Spleen (tissue), 11 donors: ENCODE data around the gene CCNA2. TPM values are rescaled to one million over a fixed set of nuclear protein-coding genes. Genes with fewer than 3 reads are reported as not detected.
A peak's percentile ranks its signal among the peaks of the same experiment; 100 is the strongest.

Experiments used
- DNase-seq: peaks from one replicate; pipeline ENCODE4 v3.0.0-alpha.2; 2020
- H3K27ac ChIP-seq, 8 donors: fragments of 200-600 bp; sonication (generic) in 7 of 8; 1 replicate in 4 of 8; 2 replicates in 4 of 8; pipeline versions ENCODE4 v1.5.0 to v1.8.0; 2016 to 2021; ENCODE audit warnings: inconsistent platforms in 4 of 8, mild to moderate bottlenecking in 4 of 8, moderate library complexity in 1 of 8
- H3K27me3 ChIP-seq, 7 donors: fragments of 200-600 bp; sonication (generic) in 6 of 7; replicated peaks in 1 of 7; 1 replicate in 4 of 7; 2 replicates in 3 of 7; pipeline versions ENCODE4 v1.5.0 to v1.8.0; 2016 to 2021; ENCODE audit warnings: inconsistent platforms in 3 of 7, mild to moderate bottlenecking in 1 of 7
- H3K36me3 ChIP-seq, 6 donors: fragments of 200-600 bp; sonication (generic) in 5 of 6; 1 replicate in 4 of 6; 2 replicates in 2 of 6; pipeline versions ENCODE4 v1.5.0 to v1.8.0; 2016 to 2021; ENCODE audit warnings: inconsistent platforms in 2 of 6
- H3K4me1 ChIP-seq, 6 donors: fragments of 200-600 bp; sonication (generic) in 5 of 6; 1 replicate in 3 of 6; 2 replicates in 3 of 6; pipeline versions ENCODE4 v1.5.0 to v1.8.0; 2016 to 2021; ENCODE audit warnings: inconsistent platforms in 3 of 6
- H3K4me3 ChIP-seq, 8 donors: fragments of 200-600 bp; sonication (generic) in 7 of 8; 1 replicate in 4 of 8; 2 replicates in 4 of 8; pipeline versions ENCODE4 v1.5.0 to v1.8.0; 2016 to 2021; ENCODE audit warnings: inconsistent platforms in 4 of 8, mild to moderate bottlenecking in 4 of 8, moderate library complexity in 2 of 8
- H3K9me3 ChIP-seq, 8 donors: fragments of 200-600 bp; sonication (generic) in 7 of 8; 1 replicate in 4 of 8; 2 replicates in 4 of 8; pipeline versions ENCODE4 v1.5.0 to v1.8.0; 2016 to 2021; ENCODE audit warnings: inconsistent platforms in 4 of 8
- CTCF ChIP-seq, 11 experiments: fragments of 200-600 bp in 7 of 11; fragments of 450-650 bp in 4 of 11; sonication (generic) in 4 of 11; IDR thresholded peaks in 8 of 11; conservative IDR thresholded peaks in 3 of 11; 1 replicate in 7 of 11; 2 replicates in 4 of 11; pipeline versions ENCODE4 v1.4.0 to v1.8.0; 2016 to 2021; ENCODE audit warnings: antibody characterized with exemption in 11 of 11, inconsistent platforms in 4 of 11, mild to moderate bottlenecking in 1 of 11
- POLR2A ChIP-seq, 3 donors: fragments of 450-650 bp; IDR thresholded peaks; one replicate each; pipeline ENCODE4 v1.5.1; 2017; ENCODE audit warnings: antibody characterized with exemption in 3 of 3, mild to moderate bottlenecking in 1 of 3
- POLR2AphosphoS5 ChIP-seq, 3 donors: sonication (generic); formaldehyde crosslinking; IDR thresholded peaks; one replicate each; pipeline ENCODE4 v1.5.1; 2017; ENCODE audit warnings: antibody characterized with exemption in 3 of 3
- WGBS, 5 donors: extraction: QIAGEN DNeasy Blood & Tissue Kit in 3 of 5; methylation state at CpG; one replicate each; pipeline versions ENCODE4 v1.1.5 to v1.1.7; 2013 to 2018; 5-methylcytosine and 5-hydroxymethylcytosine counted together
- intact Hi-C: fragments of 100-400 bp; cut with DNase I; formaldehyde crosslinking; loops from one replicate; pipeline ENCODE4 v1.15.0; 2023; ENCODE audit warnings: low total_unique reads
- polyA plus RNA-seq, 3 donors: library from polyadenylated mRNA; stranded (reverse); fragments of 200-250 nt; gene quantifications; one replicate each; pipeline ENCODE4 v1.2.1, GENCODE V29; 2013
- total RNA-seq, 7 donors: library from RNA; depleted of rRNA in 3 of 7; stranded (reverse); fragments of >200 nt in 3 of 7; fragmentation: NEBNext Ultra II Directional in 4 of 7; extraction: Animal tissue kit (Norgen Biotek cat#: 25700) in 4 of 7; gene quantifications; one replicate each; pipeline versions ENCODE4 v1.1.0 to v1.2.1, GENCODE V29; 2016 to 2021
- donor health status: healthy with polysubstance abuse.
- donor health status: DM: no; HTN: no; CAD: no; lungs with moderate emphysema.
- donor health status: DM: no; HTN: no; CAD: no.
- donor health status: Bipolar disorder and iron deficiency.
- donor health status: healthy.
- donor health status: DM: no; HTN: no; CAD: no.
- donor health status: DM: yes; HTN: yes; CAD: no.

CCNA2 gene
- total and polyA plus RNA-seq, 10 donors, result 2.1 to 10.9 (median 5.9) TPM

DNA sequence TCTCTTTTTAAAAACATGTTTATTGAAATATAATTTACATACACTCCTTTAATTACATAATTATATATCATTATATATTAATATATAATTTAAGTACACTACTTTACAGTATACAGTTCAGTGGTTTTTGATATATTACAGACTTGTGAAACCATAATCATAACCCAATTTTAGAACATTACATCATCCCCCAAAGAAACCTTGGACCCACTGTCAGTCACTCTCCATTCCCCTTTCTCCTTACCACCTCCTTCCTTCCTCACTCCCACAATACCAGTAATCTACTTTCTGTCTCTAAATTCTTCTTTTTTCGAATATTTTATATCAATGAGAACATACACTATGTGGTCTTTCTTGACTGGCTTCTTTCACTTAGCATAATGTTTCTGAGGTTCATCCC, 40.5 kb downstream of the CCNA2 start:
- peaks cover 0 to 12% (median 6%) of the 10 kb centered on the region in 8 donors for H3K9me3 ChIP-seq
- no peak for DNase-seq
- H3K27me3 ChIP-seq, result peaks cover 0 to 20% (median 0%) of the 10 kb centered on the region in 7 donors
- no peak for TF ChIP-seq POLR2AphosphoS5 (IDR thresholded peaks at IDR 0.05)
- no peak for TF ChIP-seq POLR2A (IDR thresholded peaks at IDR 0.05)
- TF ChIP-seq CTCF (IDR thresholded peaks at IDR 0.05 in 8 of 11, conservative IDR thresholded peaks at IDR 0.05 in 3 of 11), result no peak
- WGBS, 5 donors, result 70 to 85% (median 79%) methylated on average over 1 of the region's 1 CpG
- no peak overlapping the region for H3K4me3 ChIP-seq
- intact Hi-C loops, result no loop called here
- no peaks in the 10 kb centered on the region for H3K4me1 ChIP-seq
- no peaks in the 10 kb centered on the region for H3K36me3 ChIP-seq
- H3K27ac ChIP-seq, result no peak overlapping the region

GRCh38 chr4:121778991-121779628, 44.6 kb downstream of the CCNA2 start:
- DNase-seq, result no peak
- 75 to 81% (median 80%) methylated on average over 8 of the region's 8 CpGs for WGBS, 5 donors
- Histone ChIP-seq H3K27me3 (no peaks in the 10 kb centered on the region), H3K9me3 (peaks cover 0 to 4% (median under 1%) of the 10 kb centered on the region in 8 donors), H3K4me1 (no peaks in the 10 kb centered on the region), H3K4me3 (no peak overlapping the region), H3K27ac (no peak overlapping the region), H3K36me3 (no peaks in the 10 kb centered on the region)
- intact Hi-C loops, result no loop called here
- TF ChIP-seq POLR2AphosphoS5 (IDR thresholded peaks at IDR 0.05) (peak in 1 of 3 donors; percentile 37), POLR2A (IDR thresholded peaks at IDR 0.05) (no peak)

DNA sequence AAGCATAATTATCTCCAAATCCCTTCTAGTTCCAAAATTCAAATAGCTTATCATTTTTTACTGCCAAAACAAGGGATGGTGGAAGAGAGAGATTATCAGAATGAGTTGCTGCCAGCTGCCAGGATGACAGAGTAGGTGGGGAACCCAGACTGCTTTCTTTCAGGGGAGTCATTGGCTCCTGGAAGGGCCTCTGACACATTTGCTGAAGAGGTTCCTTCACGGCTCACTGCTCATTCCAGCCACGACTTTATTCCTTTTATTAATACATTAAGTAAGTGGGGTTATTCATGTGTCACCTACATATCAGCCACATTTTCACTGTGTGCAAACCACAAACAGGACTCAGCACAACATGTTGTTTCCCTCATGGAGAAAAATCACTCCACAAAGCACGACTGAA, 46.1 kb downstream of the CCNA2 start:
- Histone ChIP-seq H3K27ac (no peak overlapping the region), H3K4me1 (no peaks in the 10 kb centered on the region), H3K36me3 (no peaks in the 10 kb centered on the region), H3K4me3 (no peak overlapping the region), H3K27me3 (no peaks in the 10 kb centered on the region), H3K9me3 (no peaks in the 10 kb centered on the region)
- TF ChIP-seq POLR2A (IDR thresholded peaks at IDR 0.05) (no peak), POLR2AphosphoS5 (IDR thresholded peaks at IDR 0.05) (no peak), CTCF (IDR thresholded peaks at IDR 0.05 in 8 of 11, conservative IDR thresholded peaks at IDR 0.05 in 3 of 11) (no peak)
- WGBS, 5 donors, result 35 to 49% (median 44%) methylated on average over 3 of the region's 3 CpGs
- DNase-seq, result no peak
- intact Hi-C loops, result no loop called here

GRCh38 chr4:121776610-121777401, 46.9 kb downstream of the CCNA2 start:
- H3K9me3 ChIP-seq, result no peaks in the 10 kb centered on the region
- intact Hi-C loops, result no loop called here
- no peaks in the 10 kb centered on the region for H3K4me1 ChIP-seq
- no peak overlapping the region for H3K27ac ChIP-seq
- H3K36me3 ChIP-seq, result no peaks in the 10 kb centered on the region
- DNase-seq, result no peak
- 80 to 86% (median 86%) methylated on average over 6 of the region's 6 CpGs for WGBS, 5 donors
- no peak for TF ChIP-seq POLR2AphosphoS5 (IDR thresholded peaks at IDR 0.05)
- no peak for TF ChIP-seq CTCF (IDR thresholded peaks at IDR 0.05 in 8 of 11, conservative IDR thresholded peaks at IDR 0.05 in 3 of 11)
- no peak for TF ChIP-seq POLR2A (IDR thresholded peaks at IDR 0.05)
- H3K27me3 ChIP-seq, result no peaks in the 10 kb centered on the region
- no peak overlapping the region for H3K4me3 ChIP-seq
